ENCODE measurements around the gene PRUNE2.

GRCh38 chr9:76868897-76869296 lies 37.0 kb downstream of the PRUNE2 start:
- TF ChIP-seq CTCF (IDR thresholded peaks at IDR 0.05) (no peak), EP300 (IDR thresholded peaks at IDR 0.05) (no peak)
